ENCODE data around the gene OPA3.
"Not testable (repeated sequence)": the region's sequence is repeated elsewhere in the genome, so short reads cannot be mapped to it uniquely, and the experiment has no call there.

OPA3 gene

DNA sequence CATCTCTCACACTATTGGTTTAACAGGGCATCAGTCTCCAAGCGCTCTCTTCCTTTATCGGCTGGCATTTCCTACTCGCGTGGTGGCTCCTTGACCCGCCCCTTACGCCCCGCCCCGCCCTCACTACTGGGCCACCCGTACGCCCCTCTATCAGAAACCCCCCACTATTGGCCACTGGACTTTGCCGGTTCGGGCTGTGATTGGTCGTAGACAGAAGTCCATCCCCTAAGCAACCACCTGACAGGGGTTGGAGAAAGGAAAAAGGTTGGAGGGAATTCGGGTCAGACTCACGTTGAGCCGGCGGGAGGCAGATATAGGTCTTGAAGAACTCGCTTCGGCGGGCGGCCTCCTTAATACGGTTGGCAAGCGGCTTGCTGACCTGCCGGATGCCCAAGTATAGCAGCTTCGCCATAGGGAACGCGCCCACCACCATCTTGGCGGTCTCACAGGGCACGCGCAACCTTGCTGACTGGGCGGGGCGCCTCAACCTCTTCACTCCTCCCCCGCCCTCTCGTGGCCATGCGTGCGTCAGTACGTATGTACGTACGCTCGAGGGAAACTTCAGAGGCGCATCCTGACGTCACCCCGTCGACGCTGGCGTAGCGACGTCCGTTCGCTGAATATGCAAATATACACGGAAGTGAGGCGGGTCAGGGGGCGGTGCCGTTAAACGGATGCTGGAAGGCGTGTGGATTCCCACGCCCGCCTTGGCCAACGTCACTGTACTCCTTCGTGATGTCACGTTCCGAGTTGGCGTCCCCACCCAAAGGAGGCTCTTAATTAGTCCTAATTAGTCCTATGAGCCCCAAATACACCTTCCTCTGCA lies at the start of gene OPA3:
Gene OPA3 (minus strand): TSS at position 471 of the 826 bp plus-strand sequence. CDS start 38 bp downstream, at position 433.
- DNase-seq, result peak; percentile 99

DNA sequence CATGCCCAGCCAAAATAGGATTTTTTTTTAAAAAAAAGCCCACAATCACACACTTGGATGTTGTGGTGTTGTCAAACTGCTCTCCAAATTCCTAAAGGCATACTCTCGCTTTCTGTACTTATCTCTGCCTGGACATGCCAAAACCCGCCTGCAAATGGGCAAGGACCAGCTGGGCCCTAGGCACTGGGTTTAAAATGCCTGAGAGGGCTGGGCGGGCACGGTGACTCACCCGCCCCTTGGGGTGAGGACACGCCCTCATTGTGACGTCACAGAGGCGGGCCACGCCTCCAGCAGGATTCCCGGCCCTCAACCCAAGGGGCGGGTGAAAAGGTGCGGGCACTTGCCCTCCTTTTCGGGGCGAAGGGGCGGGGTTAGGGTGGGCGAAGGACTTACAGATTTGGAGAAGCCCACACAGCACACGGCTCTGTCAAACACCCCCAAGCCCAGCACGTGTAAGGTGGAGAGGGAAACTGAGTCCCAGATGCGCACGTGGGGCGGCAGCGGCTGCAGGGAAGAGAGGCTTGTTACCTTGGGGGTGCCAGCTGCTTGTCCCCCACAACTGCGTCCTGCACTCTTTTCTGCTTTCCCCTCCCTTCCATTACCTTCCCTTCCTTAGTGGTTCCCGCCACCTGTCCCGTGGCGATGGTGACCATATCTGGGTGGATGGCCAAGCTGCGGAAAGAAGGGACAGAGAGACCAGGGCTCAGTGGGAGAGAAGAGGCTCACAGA lies 48.0 kb upstream of the OPA3 start:
- peak; percentile 67 for DNase-seq

DNA sequence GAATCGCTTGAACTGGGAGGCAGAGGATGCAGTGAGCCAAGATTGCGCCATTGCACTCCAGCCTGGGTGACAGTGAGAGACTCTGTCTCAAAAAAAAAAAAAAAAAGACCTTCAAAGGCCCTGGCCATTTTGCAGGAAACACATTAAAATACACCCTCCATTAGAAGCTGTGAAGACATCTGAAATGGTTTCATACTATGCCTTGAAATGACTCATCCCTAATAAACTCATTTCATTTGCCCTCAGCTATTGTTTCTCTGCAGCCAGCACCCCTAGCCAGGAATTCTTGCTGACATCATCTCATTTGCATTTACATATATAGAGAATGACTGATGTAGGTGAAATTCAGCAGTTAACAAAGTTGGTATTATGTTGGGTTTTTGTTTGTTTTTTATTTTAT lies 45.9 kb upstream of the OPA3 start:
- no peak for DNase-seq

DNA sequence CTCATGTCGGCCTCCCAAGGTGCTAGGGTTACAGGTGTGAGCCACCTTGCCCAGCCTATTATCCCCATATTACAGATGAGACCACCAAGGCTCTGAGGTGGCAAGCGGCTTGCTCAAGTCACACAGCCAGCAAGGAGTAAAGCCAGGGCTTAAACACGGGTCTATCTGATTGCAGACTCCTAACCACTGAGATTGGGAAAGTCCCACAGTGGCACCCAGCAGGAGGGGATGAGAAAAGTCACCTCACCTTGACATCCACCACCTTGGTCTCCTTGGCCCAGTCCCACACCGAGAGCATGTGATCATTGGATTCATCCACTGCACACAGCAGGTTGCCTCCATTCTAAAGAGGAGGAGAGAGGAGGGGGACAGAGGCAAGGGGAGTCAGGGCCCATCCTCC lies 45.1 kb upstream of the OPA3 start:
- no peak for DNase-seq

DNA sequence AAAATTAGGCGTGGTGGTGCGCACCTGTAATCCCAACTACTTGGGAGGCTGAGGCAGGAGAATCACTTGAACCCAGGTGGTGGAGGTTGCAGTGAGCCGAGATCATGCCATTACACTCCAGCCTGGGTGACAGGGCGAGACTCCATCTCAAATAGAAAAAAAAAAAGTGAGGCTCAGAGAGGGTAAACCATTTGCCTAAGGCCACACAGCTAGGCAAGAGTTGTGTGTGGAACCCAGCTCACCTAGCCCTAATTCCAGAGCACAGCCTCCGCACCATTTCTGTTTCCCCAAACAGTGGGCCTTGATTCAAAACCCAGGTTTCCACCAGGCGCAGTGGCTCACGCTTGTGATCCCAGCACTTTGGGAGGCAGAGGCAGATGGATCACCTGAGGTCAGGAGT lies 43.6 kb upstream of the OPA3 start:
- DNase-seq, result not testable (repeated sequence)

DNA sequence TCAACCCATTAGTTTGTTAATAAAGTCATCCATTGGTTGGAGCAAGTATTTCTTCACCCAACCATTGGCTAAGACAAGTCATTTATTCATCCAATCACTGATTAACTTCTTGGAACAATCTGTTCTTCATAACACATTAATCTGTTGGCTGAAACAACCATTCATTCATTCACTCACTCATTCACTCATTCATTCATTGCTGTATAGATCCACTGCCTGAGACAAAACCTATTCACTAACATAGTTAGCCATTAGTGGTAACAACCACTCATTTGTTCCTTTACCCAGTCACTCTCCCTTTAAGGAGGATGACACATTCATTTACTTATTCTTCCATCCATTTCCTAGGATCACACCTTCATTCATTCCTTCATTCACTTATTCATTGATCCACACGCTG lies 39.4 kb upstream of the OPA3 start:
- DNase-seq, result no peak

DNA sequence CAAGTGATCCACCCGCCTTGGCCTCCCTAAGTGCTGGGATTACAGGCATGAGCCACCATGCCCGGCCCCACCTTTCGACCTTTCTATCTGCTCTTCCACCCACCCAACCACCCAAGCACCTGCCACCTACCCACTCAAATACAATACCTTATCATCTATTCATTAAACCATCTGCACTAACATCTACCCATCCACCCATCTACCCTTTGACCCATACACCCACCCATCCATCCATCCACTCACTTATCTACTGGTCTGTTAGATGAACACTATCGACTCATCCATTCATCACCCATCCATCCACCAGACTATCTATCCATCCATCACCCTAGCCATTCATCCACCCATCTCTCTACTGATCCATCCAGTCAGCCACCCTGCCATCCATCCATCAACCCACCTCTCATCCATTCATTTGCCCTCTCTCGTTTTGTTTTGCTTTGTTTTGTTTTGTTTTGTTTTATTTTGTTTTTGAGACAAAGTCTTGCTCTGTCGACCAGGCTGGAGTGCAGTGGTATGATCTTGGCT lies 37.4 kb upstream of the OPA3 start:
- no peak for DNase-seq

DNA sequence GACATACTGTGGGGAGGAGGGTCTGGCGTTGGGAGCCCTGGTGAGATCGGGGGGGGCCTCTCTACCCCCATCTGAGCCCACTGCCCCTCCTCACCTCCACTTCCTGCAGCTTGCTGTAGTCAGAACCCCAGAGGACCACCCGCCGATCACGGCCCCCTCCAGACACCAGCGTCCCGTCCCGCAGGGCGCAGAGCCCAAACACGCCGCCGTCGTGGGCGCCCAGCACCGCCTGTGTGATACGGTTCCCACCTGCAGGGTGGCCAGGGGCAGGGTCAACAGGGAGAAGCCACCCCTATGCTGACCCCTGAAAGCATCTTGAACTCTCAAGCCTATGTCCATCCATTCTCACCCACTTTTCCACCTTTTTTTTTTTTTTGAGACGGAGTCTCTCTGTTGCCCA lies 36.8 kb upstream of the OPA3 start:
- DNase-seq, result no peak

DNA sequence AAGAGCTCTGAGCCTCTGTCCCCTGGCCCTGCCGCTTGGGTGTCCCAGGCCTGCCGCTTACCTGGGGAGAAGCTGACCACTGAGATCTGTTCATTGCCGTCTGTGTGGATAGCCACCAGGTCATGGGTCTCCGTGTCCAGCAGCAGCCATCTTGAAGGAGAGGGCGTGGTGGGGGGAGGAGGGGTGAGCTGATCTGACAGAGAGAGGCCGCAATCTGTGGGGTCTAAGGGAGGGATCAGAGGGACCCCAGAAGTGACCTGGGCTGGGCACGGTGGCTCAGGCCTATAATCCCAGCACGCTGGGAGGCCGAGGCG lies 32.1 kb upstream of the OPA3 start:
- no peak for DNase-seq

DNA sequence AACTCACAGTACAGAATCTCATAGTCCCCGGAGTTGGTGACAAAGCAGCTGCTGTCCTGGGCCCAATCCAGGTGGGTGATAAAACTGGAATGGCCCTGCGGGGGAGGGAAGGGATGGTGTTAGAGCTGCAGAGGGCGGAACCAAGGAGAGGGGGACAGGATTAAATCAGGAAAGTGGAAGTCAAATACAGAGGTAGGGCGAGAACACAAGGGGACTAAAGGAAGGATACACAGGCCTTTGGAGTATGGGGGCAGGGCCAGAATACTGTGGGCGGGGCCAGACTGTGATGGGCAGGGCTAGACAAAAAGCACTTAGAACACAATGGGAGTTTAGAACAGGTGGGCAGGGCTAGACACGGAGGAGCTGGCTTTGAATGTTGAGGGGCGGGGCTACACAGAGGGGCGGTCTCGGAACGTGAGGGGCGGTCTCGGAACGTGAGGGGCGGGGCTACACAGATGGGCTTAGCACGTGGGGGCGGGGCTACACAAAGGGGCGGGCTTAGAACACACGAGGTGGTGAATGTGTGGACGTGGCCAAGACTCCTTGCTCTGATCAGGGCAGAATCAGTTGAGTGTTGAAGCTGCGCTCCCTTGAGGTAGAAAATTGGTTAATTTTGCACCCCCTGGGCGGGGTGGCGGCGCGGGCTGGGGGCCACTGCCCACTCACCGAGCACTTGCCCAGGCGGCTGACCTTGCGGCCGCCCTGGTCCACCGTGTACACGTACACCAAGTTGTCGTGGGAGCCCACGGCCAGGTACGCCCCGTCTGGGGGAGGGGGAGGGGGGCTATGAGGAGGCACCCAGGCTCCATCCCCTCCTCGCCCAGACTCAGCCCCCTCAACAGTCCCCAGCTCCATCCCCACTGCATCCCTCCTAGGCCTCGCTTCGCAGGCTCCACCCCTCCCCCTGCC lies 31.4 kb upstream of the OPA3 start:
- peak; percentile 85 for DNase-seq

DNA sequence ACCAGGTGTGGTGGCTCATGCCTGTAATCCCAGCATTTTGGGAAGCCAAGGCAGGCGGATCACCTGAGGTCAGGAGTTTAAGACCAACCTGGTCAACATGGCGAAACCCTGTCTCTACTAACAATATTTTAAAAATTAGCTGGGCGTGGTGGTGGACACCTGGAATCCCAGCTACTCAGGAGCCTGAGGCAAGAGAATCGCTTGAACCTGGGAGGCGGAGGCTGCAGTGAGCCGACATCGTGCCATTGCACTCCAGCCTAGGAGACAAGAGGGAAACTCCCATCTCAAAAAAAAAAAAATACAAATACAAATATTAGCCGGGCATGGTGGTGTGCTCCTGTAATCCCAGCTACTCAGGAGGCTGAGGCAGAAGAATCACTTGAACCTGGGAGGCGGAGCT lies 30.5 kb upstream of the OPA3 start:
- not testable (repeated sequence) for DNase-seq

DNA sequence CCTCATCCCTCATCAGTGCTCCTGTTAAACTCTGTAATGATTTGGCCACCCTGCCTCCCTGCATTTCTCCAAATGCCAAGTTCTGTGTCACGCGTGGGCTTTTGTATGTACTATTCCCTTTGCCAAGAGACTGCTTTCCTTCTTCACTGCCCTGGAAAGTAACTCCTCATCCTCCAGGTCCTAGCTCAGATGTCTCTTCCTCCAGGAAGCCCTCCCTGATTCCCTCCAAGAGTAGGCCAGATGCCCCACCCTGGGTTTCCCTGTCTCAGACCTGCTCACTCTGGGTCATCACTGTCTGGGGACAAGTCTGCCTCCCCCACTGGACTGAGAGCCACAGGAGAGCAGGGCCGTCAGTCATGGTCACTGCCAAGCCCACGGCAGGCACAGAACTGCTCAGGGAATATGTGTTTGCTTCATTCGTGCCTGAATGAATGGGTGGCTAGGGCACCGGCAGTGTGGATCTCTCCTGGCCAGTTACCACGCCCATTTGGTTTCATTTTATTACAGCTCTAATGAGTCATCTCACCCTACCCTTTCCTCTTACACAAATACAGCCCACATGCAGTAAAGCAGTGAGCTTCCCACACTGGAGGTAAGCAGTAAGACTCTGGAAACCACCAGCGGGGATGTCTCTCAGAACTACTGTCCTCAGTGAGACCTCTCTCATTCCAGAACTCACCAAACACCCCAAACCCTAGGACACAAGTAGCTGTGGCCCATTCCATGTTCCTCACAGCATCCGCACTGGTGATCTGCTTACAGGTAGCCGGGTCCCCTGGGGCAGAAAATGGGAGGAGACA lies 29.5 kb upstream of the OPA3 start:
- peak; percentile 15 for DNase-seq

DNA sequence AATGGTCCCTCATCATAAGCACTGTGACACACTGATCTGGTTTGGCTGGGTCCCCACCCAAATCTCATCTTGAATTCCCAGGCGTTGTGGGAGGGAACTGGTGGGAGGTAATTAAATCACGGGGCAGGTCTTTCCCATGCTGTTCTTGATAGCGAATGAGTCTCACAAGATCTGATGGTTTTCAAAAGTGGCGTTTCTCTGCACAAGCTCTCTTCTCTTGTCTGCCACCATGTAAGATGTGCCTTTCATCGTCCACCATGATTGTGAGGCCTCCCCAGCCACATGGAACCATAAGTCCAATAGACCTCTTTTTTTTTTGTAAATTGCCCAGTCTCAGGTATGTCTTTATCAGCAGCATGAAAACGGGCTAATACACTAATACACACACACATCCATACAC lies 24.3 kb upstream of the OPA3 start:
- DNase-seq, result no peak

DNA sequence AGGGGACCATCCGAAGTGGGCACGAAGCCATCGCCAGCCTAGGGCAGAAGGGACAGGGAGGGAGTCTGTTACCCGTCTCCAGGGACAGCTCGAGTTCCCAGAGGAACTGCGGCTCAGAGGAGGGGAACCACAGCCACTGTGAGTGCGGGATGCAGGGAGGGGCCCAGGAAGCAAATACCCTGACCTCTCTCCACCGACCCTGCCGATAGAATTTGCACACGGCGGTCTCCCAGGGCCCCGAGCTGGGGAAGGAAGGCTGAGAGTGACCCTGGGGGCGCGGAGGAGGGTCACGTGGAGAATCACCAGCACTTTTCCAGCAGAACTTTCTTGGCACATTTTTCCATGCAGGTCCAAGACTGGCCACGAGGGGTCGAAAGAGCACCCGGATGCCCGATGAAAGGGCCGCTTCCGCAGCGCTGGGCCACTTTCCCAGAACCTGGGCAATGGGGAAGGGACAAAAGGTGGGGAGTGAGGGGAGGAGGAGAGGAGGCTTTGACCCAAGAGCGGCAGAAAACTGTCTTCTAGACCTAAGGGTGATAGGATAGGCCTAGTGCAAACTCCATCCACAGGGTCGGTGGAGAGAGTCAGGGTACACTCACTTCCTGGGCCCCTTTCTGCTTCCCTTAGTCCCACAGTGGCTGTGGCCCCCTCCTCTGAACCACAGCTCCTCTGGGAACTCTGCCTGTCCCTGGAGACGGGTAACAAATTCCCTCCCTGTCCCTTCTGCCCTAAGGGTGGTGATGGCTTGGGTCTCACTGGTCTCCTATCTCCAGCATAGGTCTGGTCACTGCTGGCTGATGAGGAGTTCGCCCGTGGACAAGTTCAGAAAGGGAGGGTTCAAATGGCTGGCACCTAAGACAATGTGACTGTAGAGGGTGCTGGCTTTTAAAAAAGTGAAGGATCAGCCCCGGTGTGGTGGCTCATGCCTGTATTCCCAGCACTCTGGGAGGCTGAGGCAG lies 22.7 kb upstream of the OPA3 start:
- peak; percentile 19 for DNase-seq

DNA sequence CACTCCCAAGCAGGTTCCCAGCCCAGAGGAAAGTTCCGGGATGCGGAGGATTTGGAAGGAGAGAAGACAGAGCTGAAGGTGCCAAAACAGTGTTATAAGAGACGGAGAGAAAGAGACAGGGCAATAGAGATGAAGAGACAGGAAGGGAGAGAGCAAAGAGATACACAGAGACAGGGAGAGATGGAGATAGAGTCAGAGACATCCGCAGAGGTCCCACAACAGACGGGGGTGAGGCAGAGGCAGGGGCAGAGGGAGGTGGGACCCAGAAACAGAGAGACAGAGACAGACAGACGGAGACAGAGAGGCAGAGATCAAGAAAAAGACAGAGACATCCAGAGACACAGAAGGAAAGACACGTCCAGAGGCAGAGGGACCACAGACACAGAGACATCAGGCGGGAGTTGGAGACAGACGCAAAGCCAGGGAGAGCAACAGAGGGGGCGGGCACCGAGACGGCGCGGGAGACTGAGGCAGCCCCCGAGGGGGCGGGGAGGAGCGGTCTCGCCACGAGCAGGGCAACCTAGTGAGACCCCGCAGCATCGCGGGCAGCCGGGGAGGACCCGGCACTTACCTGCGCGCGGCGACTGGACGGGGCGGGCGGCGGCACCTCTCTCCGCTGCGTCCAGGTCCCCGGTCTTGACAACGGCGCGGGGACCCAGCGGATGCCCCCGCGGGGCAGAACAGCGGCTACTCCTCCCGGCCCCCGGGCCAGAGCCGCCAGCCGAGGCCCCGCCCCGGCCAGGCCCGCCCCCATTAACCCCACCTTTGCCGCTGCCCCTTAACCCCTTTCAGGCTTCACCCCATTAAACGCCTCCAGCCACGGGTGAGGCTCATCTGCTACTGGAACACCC lies 17.1 kb upstream of the OPA3 start, which contains the start of gene GPR4:
Gene GPR4 (minus strand): TSS at position 689 of the 851 bp plus-strand sequence. CDS start 10,346 bp downstream, outside the sequence.
- no peak for DNase-seq

DNA sequence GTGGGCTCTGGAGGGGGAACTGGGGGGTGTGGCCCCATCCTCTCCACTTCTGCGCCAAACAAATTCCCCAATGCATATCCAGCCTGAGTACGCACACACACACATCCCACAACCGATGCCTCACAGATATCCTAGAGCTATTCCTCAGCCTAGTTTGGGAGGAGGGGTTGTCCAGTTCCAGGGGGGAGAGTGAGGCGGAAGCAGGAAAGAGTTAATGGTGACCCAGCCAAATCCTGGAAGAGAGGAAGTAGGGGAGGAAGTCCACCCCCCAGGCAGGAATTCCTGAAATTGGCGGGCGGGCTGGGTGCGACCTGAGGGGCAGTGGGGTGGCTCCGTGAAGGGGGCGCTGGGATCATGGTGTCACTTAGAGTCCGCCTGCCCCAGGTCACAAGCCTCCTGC lies 16.5 kb upstream of the OPA3 start:
- DNase-seq, result no peak

DNA sequence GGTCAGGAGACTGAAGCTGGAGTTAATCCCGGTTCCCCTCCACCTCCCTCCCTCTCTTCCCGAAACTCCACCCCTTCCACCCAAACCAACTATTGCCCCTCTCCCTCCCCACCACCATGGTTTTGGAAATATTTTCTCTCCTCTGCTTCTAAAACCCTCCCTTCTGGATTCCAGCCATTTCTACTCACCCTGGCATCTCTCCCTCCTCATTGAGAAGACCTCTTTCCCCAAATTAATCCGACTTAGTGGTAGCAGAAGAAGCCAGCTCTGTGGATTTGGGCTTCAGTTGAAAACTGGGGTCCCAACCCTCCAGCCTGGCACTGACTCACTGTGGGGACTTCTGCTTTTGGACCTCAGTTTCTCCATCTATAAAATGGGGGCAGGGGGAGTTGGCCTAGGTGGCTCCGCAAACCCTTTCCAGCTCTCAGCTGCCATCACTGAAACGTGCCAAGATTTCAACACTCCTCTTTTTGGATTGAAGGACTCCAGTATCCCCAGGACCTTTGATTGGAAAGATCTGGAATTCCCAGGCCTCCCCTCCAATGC lies 15.8 kb upstream of the OPA3 start:
- DNase-seq, result no peak

DNA sequence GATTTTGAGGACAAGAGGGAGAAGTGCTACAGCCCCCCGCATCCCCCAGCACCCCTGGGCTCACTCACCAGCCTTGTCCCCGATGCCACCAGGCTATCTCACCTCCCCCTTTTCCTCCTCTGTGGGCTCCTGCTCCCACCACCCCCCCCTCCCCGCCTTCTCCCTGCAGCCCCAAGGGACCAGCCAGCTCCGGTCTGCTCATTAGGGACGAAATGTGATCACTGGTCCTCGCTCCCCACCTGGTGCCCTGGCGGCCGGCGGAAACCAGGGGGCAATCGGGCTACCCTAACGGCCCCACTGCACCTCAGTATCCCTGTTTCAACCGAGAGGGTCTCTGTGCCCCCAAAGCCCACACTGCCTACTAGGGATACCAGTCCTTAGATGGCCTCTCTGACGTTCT lies 14.7 kb upstream of the OPA3 start:
- DNase-seq, result no peak

DNA sequence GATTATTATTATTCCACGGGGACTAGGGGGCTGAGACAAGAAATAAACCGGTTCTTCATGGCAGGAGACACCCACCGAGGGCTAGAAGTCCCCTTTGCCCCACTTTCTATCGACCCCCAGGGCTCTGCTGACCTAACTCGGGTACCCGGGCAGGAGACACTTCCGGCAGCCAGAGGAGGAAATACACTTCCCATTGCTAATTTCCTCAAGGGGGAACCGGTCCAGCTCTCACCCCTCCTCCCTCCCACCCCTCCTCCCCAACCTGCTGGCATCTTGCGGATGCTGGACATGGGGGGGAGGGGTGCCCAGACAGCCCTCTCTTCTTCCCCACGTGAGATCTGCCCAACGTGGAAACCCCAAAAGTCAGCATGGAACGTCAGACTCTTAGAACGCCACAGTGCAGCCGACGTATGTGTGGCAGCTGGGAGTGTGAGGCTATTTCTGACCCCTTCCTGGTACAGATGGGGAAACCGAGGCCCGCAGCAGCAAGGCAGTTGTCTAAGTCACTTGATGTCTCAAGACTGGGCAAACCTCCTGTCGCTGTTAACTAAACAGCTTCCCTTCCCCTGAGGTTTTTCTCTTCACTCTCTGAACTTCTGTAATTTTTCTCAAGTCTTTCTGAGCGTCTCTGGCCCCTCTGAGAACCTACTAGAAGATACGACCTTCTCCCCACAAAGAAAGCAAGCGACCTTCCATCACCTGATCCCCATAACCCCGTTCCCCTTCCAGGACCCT lies 13.8 kb upstream of the OPA3 start:
- no peak for DNase-seq

All from DMS153 (cell line).